Non-pigmented ciliary epithelial cell (primary cell): ENCODE data around the gene LRRC75A.
"Not testable (repeated sequence)": the region's sequence is repeated elsewhere in the genome, so short reads cannot be mapped to it uniquely, and the experiment has no call there.

Experiments used
- DNase-seq: peaks from one replicate; pipeline ENCODE4 v3.0.0-alpha.2; 2010; ENCODE audit warnings: low read depth

Gene LRRC75A

DNA sequence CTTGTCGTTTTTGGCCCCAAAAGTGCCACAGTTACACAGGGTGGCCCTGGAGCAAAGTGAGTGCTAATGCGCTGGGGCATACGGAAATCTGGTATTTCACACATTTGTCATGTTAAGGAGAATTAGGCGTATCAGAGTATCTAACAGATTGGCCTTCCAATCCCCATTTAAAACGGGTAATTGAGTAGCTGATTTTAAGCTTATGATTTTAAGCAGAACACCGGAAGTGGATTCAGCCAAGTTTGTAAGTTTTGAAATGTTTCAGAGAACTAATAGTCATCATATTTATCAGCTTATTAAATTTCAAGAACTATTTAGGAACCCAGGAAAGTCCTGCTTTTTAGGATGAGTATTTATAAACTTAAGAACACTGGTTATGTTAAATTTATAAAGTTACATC lies 19.5 kb downstream of the LRRC75A start:
- DNase-seq: no peak

DNA sequence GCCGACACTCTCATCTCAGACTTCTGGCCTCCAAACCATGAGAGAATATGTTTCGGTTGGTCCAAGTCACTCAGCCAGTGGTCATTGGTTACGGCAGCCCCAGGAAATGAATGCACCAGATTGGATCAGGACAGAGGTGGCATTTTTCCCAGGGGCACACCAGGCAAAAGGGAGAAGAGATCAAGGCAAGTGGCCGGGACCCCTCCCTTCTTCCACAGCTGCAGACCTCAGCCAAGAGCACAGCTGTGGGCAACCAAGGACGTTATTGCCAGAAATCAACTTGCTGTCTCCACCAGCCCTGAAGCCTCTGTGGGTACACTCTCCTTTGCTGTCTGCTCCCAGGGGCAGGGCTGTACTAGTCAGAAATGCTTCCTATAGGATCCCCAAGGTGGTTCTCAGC lies 20.7 kb downstream of the LRRC75A start:
- DNase-seq: no peak

DNA sequence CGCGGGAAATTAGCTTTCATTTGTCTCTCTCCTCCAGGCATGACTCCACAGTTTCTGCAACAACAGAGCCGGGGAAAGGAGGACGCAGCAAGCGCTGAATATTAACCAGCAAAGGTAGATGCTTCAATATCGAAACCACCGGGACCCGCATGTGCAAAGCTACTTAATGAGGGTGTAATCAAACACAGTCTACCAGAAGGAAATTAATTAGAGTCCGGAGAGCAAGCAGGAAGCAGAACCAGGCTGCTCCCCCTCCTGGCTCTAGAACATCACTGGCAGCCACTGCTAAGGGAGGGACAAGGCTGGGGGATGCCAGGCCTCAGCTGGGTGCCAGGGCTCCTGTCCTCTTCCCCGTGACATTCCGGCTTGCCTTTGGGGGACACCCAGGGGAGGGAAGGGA lies 21.7 kb downstream of the LRRC75A start:
- DNase-seq: no peak

DNA sequence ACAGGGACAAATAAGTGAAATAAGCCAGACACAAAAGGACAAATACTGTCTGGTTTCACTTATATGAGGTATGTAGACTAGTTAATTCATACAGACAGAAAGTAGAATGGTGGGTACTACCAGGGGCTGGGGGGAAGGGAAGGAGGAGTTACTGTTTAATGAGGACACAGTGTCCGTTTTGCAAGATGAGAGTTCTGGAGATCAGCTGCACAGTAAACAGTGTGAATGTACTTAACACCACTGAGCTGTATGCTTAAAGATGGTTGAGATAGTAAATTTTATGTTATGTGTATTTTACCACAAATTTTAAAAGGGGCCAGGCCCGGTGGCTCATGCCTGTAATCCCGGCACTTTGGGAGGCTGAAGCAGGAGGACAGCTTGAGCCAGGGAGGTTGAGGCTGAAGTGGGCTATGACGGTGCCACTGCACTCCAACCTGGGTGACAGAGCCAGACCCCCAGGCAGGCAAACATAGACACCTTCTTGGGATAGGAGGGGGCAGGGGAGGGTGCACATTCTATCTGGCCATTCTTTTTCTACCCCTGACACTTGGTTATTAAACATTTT lies 23.5 kb downstream of the LRRC75A start:
- DNase-seq: no peak

DNA sequence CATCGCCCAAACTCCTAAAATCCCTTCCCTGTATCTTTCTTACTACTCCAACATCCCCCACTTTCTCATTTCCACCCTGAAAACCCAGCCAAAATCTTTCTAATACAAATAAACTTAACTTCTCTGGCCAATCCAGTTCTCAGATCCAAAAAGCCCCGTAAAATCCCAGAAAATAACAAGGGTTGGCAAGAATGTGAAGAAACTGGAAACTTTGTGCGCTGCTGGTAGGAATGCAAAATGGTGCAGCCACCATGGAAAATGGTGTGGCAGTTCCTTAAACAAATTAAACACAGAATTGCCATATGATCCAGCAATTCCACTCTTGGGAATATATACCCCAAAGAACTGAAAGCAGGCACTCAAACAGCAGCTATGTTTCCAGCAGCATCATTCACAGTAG lies 24.1 kb downstream of the LRRC75A start:
- DNase-seq: no peak

DNA sequence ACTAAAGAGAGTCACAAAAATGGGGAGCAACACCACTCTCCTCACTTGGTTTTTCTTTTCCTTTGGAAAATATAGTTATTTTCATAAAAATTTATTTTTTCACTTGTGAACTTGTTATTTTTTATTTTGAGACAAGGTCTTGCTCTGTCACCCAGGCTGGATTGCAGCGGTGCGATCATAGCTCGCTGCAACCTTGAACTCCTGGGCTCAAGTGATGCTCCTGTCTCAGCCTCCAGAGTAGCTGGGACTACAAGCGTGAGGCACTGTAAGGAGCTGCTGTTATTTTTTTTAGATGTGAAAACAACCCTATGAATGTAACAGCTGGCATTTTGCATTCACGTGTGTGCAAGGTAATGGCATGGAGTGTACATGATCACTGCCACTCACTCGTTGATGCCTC lies 24.9 kb downstream of the LRRC75A start:
- no peak for DNase-seq

DNA sequence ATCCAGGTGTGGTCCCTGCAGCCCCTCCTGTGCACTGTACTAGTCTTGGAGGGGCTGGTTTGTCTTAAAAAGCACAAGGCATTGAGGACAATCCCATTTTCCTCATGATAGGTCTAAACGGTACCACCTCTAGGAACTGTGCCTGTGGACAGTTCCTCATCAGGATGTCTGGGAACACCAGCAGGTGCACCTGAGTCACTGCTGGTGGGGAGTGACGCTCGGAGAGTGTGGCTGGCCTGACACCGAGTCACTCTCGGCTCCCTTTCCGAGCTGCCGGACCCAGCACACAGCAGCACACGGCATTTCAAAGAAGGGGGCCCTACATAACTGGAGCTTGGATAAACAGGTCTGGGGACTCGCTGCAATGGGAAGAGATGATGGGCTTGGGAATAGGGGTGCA lies 25.6 kb downstream of the LRRC75A start:
- DNase-seq: no peak

DNA sequence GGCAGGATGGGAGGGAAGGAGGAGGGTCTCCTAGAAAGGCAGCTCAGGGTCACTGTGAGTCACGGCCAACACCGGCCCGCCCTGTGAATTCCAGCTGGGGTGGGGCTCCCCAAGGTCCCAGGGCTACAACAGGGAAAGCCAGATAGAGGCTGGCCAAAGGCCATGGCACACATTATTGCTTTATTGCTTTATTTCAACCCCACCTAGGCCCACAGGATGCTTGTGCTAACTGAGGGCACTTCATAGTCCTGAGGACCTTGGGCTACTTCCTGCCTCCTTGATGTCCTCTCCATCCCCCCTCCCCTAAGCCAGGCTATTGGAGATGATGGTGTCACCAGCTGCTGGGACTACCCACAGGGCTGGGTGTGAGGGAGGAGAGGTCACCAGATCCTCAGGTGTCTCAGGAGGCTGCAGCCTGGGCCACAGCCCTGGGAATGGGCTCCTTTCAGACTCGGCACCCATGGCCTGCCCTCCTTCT lies 26.1 kb downstream of the LRRC75A start:
- DNase-seq: no peak

DNA sequence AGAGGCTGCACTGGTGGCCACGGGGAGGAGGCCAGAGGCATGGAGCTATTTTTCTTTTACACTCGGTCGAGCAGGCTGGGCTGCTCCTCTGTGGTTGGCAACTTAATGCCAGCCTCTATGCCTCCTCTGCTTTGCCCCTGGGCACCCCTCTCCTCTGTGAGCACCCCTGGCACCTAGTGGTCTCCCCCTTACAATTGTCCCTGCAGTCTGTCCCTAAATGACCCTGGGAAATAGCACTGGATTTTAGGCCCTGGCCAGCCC lies 27.0 kb downstream of the LRRC75A start:
- no peak for DNase-seq

DNA sequence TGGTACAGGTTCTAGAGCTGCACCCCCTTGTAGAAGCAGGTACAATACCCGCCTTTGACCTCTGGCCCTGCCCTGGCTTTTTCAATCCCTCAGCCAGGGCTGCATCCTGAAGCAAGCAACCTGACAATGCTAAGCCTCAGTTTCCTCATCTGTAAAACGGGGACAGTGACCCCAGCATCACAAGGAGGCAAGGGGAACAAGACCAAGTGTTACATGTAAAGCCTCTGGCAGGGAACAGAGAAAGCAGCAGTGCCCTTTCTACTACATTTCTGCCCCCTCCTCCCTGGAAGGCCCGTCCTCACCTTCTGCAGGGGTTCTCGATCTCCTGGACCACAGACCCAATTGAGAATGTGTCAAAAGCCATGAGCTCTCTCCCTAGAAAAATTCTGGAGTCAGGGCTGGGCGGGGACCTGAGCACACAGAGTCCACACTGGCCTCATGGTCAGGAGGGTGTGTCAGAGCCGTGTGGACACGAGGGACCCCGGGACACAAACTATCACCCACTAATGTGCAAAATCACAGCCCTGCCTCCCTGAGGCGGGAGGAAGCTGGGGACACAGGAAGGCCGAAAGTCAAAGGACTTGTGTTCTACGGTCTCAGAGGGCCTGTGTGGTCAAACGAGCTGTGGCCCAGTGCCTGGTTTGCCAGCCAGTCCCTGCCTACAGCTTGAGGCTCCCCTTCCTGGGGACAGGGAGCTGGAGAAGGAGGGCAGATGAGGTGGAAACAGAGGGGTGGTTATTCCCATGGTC lies 27.5 kb downstream of the LRRC75A start:
- DNase-seq: no peak

DNA sequence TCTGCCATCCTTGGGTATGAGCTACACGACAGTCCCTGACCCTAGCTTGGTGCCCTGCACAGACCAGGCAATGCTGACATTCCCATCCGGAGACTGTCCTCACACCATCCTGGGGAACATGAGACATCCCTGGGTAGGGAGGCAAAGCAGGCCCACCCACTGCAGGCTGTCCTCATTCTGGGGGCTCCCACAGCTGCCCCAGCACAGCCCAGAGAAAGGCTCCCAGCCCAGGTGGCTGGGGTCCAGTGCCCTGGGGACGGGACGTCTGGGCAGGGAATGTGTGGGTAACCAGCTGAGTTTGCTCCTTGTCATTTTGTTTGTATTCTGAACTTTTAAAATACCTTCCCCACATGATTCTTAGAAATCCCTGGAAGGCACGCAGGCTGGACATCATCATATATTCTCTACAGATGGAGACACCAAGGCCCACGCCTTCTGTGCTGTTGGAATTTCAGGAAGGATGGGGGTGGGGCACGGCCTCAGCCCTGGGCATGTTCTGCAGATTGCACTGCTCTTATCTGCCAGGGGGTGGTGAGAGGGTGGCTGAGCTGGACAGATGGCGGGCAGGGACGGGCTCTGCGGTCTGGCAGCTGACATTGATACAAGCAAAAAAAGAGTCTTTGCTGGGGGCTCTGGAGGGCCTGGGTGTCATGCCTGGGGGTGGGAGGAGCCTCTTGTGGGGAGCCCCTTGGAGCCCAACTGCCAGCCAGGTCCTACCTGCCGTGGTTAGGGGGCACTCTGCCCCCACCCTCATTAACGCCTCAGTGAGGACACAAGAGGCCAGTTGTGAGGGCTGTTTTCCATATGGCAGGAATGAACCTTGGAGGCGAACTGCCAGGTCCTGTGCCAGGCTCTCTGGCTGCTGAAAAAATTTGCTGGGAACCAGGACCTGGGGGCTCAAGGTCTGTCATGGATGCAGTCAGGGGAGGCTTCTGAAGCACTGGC lies 28.4 kb downstream of the LRRC75A start:
- no peak for DNase-seq

DNA sequence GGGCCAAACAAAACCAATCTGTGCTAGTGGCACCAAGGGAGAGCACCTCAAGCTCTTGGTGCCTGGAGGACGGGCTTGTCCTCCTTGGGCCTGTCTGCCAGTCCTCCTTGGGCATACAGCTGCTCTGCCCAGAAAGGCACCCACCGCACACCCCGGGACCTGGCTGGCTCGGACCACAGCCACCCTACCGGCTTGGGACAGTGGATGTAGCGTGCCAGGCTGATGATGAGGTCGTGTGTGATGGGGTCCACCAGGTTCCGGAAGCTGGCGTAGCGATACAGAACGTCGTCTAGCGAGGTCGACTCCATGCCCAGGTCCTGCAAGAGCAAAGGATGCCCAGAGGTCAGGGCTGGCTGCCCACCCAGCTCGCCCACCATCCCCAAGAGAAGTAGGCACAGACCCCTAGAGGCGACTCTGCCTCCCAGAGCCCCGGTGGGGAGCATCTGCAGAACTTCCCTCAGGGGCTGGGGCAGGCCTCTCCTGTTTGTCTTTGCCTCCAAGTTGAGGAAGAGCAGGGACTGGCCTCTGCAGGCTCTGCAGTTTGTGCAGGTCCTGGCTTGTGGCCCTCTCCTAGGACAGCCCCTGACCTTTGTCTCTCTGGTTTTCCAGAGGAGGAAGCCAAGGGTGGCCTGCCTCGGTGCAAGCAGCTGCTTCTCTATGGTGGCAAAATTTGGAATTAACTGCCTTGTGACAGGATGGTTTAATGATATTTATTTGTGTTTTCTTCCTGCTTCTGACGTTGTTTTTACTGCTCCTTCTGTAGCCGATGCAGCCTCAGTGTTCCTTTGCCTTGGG lies 29.7 kb downstream of the LRRC75A start:
- no peak for DNase-seq

DNA sequence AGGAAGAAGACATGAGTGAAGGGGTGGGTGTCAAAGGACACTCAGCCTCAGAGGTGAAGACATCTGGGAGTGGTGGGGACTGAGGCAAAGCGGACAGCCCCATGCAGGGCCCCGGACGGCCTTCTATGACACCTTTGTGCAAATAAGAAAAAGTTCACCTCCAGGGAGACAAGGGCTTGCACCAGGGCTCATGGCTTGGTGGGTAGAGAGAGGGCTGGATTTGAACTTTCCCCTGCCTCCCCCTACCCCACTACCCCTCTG lies 30.5 kb downstream of the LRRC75A start:
- no peak for DNase-seq

DNA sequence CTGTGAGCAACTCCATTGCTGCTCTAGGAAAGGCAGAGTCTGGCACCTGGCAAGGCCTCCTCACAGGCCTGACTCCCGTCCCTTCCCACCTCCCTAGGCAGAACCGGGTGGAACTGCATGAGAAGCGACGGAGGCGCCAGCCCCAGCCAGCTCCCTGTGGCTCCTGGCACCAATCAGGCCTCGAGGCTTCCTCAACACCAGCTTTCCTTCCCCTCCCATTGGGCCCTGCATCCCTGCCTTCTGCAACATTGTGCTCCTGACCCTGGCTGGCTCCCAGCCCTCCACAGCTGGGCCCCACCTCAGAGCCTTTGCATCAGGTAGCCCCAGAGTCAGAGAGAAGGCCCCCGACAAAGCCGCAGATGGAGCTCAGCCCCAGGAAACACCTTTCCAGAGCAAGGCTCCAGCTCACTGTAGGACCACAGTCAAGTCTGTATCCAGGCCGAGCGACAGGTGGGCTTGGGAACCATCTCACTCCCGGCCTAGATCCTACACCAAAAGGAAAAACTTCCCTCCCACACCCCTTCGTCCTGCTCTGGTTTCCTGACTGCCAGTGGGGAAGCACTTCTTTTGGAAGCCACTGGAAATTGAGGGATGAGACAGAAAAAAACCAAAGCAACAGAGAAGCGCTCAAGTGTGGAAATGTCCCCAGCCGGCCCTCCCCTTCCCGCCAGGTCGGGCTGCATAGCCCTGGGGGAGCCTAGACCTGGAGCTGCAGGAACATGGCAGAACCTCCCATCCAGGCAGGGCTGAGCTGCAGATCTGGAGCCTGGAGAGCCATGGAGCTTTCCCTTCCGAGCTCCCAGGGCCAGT lies 31.0 kb downstream of the LRRC75A start:
- no peak for DNase-seq

DNA sequence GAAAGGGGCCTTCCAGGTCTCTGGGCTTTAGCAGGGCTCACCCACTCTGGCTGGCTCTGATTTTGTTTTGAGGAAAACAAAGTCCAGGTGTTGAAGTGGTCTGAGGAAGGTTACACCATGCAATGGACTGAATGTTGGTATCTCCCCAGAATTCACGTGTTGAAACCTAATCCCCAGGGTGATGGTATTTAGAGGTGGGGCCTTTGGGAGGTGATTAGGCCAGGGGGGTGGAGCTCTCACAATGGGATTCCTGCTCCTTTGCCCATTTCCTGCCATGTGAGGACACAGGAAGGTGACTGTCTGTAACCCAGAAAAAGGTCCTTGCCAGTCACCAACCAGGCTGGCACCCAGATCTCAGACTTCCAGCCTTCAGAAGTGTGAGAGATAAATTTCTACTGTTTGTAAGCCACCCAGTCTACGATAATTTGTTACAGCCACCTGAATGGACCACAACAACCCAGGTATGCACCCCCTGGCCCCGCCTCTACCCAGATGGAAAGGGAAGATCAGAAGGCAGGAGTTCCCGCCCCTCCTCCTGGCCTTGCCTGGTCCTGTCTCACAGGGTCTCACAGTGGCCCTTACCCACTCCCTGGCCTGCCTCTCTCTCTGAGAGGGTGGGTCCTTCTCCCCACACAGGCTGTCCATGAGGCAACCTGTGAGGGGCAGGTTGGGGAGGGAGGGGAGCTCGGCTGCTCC lies 32.0 kb downstream of the LRRC75A start:
- DNase-seq: no peak

DNA sequence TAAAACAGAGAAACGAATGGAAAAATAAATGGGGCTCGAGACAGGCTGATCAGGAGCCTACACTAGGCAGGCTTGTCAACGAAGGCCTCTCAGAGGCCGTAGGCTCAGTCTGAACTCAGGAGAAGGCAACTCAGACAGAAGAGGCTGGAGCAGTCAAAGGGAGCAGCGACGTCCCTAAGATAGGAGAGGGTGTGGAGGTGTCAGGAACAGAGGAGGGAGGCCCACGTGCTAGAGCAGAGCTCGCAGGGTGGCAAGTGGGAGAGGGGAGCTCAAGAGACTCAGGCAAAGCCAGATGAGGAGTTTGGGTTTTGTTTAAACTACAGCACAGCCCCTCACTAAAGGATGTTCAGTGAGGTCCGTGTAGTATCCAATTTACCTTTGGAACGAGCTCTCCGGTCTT lies 32.7 kb downstream of the LRRC75A start:
- DNase-seq: no peak

DNA sequence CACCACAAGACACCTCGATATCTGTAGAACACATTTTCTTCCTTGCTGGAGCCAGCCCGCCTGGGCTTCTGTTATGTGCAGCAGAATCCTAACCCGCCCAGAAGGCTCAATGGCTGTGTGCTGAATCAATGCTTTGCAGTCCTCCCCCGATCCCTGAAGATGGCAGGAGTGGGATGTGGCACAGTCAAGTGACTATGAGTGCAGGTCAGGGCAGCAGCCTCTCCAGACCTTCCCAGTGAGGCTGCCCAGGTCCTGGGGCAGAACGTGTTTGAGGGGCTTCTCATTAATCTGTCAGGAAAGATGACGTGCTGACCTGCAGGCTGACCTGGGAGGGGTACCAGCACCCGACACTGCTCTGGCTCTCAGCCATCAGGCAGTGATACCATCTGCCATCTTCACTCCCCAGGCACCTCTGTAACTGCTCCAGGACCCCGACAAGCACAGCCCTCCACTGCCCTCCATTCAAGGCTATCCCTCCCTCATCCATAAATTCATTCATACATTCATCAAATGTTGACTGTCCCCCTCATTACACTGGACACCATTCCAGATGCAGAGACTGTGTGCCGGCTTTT lies 35.2 kb downstream of the LRRC75A start:
- no peak for DNase-seq

DNA sequence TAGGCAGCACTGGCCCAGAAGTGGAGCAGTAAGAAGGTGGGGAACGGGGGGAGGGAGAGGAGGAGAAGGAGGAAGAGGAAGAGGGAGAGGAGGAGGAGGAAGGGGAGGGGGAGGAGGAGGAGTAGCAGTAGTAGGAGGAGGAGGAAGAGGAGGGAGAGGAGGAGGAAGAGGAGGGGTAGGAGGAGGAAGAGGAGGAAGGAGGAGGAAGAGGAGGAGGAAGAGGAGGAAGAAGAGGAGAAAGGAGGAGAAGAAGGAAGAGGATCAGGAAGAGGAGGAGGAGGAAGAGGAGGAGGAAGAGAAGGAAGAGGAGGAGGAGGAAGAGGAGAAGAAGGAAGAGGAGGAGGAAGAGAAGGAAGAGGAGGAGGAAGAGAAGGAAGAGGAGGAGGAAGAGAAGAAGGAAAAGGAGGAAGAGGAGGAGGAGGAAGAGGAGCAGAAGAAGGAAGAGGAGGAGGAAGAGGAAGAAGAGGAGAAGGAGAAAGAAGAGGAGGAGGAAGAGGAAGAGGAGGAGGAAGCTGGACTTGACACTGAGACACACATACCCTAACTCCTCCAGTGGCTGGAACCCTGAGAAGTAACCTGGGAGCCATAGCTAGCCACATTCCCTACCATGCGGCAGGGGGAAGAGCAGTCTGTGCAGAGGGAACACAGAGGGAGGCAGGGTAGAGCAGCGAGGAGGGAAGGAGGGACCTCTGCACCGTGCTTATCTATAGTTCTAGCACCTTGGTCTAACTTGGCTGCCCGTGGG lies 35.8 kb downstream of the LRRC75A start:
- no peak for DNase-seq

DNA sequence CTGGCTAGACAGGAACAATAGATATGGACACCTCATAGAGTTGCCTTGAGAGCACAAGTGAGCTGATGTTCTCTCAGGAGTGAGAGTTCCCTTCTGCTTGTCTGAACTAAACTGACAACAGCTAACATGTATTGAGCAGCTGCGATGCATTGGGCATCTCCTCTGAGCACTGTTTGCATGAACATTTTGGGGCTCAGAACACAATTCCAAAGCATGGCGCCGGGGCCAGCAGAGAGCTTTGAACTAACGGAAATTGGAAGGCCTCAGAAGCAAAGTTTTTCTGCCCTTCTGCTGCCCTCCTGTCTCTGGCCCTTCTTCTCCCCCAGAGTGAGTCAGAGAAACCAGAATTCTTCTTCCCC lies 38.5 kb downstream of the LRRC75A start:
- no peak for DNase-seq

DNA sequence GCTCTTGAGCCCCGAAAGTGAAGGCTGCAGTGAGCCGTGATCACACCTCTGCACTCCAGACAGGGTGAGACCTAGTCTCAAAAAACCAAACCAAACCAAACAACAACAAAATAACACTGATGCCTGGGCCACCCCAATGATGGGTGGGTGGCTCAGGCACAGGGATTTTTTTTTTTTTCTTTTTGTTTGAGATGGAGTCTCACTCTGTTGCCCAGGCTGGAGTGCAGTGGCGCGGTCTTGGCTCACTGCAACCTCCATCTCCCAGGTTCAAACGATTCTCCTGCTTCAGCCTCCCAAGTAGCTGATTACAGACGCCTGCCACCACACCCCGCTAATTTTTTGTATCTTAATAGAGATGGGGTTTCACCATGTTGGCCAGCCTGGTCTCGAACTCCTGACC lies 39.7 kb downstream of the LRRC75A start:
- not testable (repeated sequence) for DNase-seq
